Fibroblast of lung (primary cell): Measurements from ENCODE around the gene GPC3. TPM values are rescaled to one million over a fixed set of nuclear protein-coding genes. Genes with fewer than 3 reads are reported as not detected.

Experiments used
- DNase-seq, 2 donors: peaks; one replicate each; pipeline versions ENCODE4 v3.0.0 to v3.0.0-alpha.2; 2010; ENCODE audit warnings: low read depth in 2 of 2
- H2AFZ ChIP-seq: 2 replicates; pipeline ENCODE4 v1.5.1; 2012; ENCODE audit warnings: low read length, control low read depth, inconsistent platforms
- H3K27ac ChIP-seq: 2 replicates; pipeline ENCODE4 v1.5.1; 2011; ENCODE audit warnings: low read length, control low read depth; ENCODE audit not compliant: insufficient read depth
- H3K27me3 ChIP-seq: 2 replicates; pipeline ENCODE4 v1.5.1; 2011; ENCODE audit warnings: mild to moderate bottlenecking, low read length; ENCODE audit not compliant: control insufficient read depth, insufficient read depth
- H3K36me3 ChIP-seq: 2 replicates; pipeline ENCODE4 v1.5.1; 2011; ENCODE audit warnings: low read length; ENCODE audit not compliant: control insufficient read depth, insufficient read depth
- H3K4me1 ChIP-seq: 2 replicates; pipeline ENCODE4 v1.5.1; 2011; ENCODE audit warnings: low read length; ENCODE audit not compliant: control insufficient read depth, insufficient read depth; ENCODE audit errors: extremely low read depth
- H3K4me2 ChIP-seq: 2 replicates; pipeline ENCODE4 v1.5.1; 2011; ENCODE audit warnings: low read length, control low read depth; ENCODE audit not compliant: insufficient read depth; ENCODE audit errors: extremely low read depth
- H3K4me3 ChIP-seq, 4 experiments: fragments of 200-600 bp in 1 of 4; sonication (generic) in 1 of 4; replicated peaks in 1 of 4; 2 replicates each; pipeline ENCODE4 v1.5.1; 2011 to 2016; ENCODE audit warnings: low read length in 4 of 4, low read depth in 3 of 4, mild to moderate bottlenecking in 3 of 4, control low read depth in 2 of 4, inconsistent platforms in 1 of 4, mixed read lengths in 1 of 4; ENCODE audit not compliant: insufficient read depth in 1 of 4; ENCODE audit errors: control extremely low read depth in 1 of 4
- H3K79me2 ChIP-seq: 2 replicates; pipeline ENCODE4 v1.5.1; 2012; ENCODE audit warnings: mild to moderate bottlenecking, low read length, inconsistent platforms; ENCODE audit not compliant: control insufficient read depth, insufficient read depth
- H3K9ac ChIP-seq: 2 replicates; pipeline ENCODE4 v1.5.1; 2011; ENCODE audit warnings: mild to moderate bottlenecking, low read length, control low read depth; ENCODE audit not compliant: insufficient read depth
- H3K9me3 ChIP-seq: 2 replicates; pipeline ENCODE4 v1.5.1; 2012; ENCODE audit warnings: low read depth, low read length; ENCODE audit not compliant: control insufficient read depth, insufficient read depth
- H4K20me1 ChIP-seq: 2 replicates; pipeline ENCODE4 v1.5.1; 2011; ENCODE audit warnings: low read length; ENCODE audit not compliant: control insufficient read depth, insufficient read depth; ENCODE audit errors: extremely low read depth
- CTCF ChIP-seq, 2 donors: IDR thresholded peaks in 1 of 2; conservative IDR thresholded peaks in 1 of 2; 1 replicate in 1 of 2; 2 replicates in 1 of 2; pipeline ENCODE4 v1.5.1; 2011 to 2012; ENCODE audit warnings: low read length in 2 of 2, control low read depth in 1 of 2, inconsistent platforms in 1 of 2, low read depth in 1 of 2, mild to moderate bottlenecking in 1 of 2
- EZH2 ChIP-seq: IDR thresholded peaks from 2 replicates; pipeline ENCODE4 v1.5.1; 2012; ENCODE audit warnings: low read length, control low read depth, mild to moderate bottlenecking; ENCODE audit errors: missing control alignments
- polyA plus RNA-seq, 2 donors: library from polyadenylated mRNA; depleted of rRNA in 1 of 2; stranded (reverse) in 1 of 2; unstranded in 1 of 2; fragments of >200 nt; gene quantifications; 2 replicates each; pipeline ENCODE4 v1.2.1, GENCODE V29; 2011 to 2012; ENCODE audit warnings: missing spikeins in 1 of 2
- total RNA-seq: library from RNA; depleted of rRNA; stranded (reverse); fragments of >200 nt; gene quantifications from 2 replicates; pipeline ENCODE4 v1.2.1, GENCODE V29; 2014

The GPC3 gene
- total and polyA plus RNA-seq, 2 donors (not counting 1 experiment from before 2014, with no cell fraction given) = 6.4 to 7.1 TPM

DNA sequence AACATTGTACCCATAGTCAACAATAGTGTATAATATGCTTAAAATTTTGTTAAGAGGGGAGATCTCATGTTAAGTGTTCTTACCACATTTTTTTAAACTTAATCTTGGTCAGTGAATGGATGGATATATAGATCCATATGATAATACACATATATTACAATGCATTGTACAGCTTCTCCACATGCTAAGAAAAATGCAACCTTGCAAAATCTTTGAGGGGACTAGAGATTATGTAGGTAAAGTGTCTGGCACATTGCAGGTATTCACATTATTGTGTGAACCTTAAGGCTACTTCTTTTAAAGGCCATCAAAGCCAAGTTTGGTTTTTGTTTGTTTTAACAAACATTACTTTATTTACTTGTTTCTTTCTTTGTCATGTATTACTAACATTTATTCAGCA lies 10.4 kb upstream of the GPC3 start:
- Histone ChIP-seq H3K4me1 (no peaks in the 10 kb centered on the region), H2AFZ (no peak overlapping the region), H3K27ac (no peak overlapping the region), H4K20me1 (no peaks in the 10 kb centered on the region), H3K4me2 (no peak overlapping the region), H3K36me3 (no peaks in the 10 kb centered on the region), H3K9ac (no peak overlapping the region), H3K79me2 (no peaks in the 10 kb centered on the region), H3K27me3 (no peaks in the 10 kb centered on the region), H3K9me3 (no peaks in the 10 kb centered on the region), H3K4me3 (no peak overlapping the region)
- TF ChIP-seq EZH2 = no peak
- TF ChIP-seq CTCF (conservative IDR thresholded peaks at IDR 0.05 in 1 of 2, IDR thresholded peaks at IDR 0.05 in 1 of 2; ENCODE audit: low read depth in 1 of 2, low read length in 2 of 2) = no peak
- DNase-seq = no peak

DNA sequence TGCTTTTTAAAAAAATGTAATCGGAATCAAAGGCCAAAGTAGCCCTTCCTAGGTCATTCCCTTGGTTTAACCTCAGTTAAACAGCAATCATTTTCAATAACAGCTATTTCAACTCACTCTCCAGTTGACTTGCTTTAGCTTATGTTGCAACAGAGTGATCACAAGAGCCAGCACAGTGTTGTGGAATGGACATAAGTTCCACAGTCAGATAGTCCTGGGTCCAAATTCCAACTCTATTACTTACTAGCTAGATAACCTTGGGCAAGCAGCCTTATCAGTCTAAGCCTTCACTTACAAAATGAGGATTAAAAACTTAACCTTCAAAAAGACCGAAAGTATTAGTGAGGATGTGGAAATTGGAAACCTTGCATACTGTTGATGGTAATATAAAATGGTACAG lies 9.2 kb upstream of the GPC3 start:
- no peak overlapping the region for H3K4me3 ChIP-seq
- peak in 1 of 2 donors; percentile 22 for DNase-seq
- no peak overlapping the region for H3K9ac ChIP-seq
- no peaks in the 10 kb centered on the region for H3K36me3 ChIP-seq
- H3K27me3 ChIP-seq = no peaks in the 10 kb centered on the region
- no peaks in the 10 kb centered on the region for H3K9me3 ChIP-seq
- no peak overlapping the region for H2AFZ ChIP-seq
- H4K20me1 ChIP-seq = no peaks in the 10 kb centered on the region
- no peak overlapping the region for H3K27ac ChIP-seq
- H3K79me2 ChIP-seq = no peaks in the 10 kb centered on the region
- H3K4me1 ChIP-seq = no peaks in the 10 kb centered on the region
- TF ChIP-seq EZH2 (no peak), CTCF (conservative IDR thresholded peaks at IDR 0.05 in 1 of 2, IDR thresholded peaks at IDR 0.05 in 1 of 2; ENCODE audit: low read depth in 1 of 2, low read length in 2 of 2) (no peak)
- H3K4me2 ChIP-seq = no peak overlapping the region

GRCh38 chrX:133992882-133993281 lies 7.5 kb upstream of the GPC3 start:
- Histone ChIP-seq H3K4me3 (no peak overlapping the region), H3K79me2 (no peaks in the 10 kb centered on the region), H3K4me1 (no peaks in the 10 kb centered on the region), H3K36me3 (no peaks in the 10 kb centered on the region), H4K20me1 (no peaks in the 10 kb centered on the region), H3K9me3 (no peaks in the 10 kb centered on the region), H3K4me2 (no peak overlapping the region), H3K27me3 (no peaks in the 10 kb centered on the region), H3K9ac (no peak overlapping the region), H2AFZ (no peak overlapping the region), H3K27ac (no peak overlapping the region)
- TF ChIP-seq EZH2 (no peak), CTCF (conservative IDR thresholded peaks at IDR 0.05 in 1 of 2, IDR thresholded peaks at IDR 0.05 in 1 of 2; ENCODE audit: low read depth in 1 of 2, low read length in 2 of 2) (no peak)
- DNase-seq = no peak
